Mesothelial cell of epicardium (in vitro differentiated cells): Measurements from ENCODE around the gene ATP6V1B1. TPM values are rescaled to one million over a fixed set of nuclear protein-coding genes. Genes with fewer than 3 reads are reported as not detected.
A peak's percentile ranks its signal among the peaks of the same experiment; 100 is the strongest.

Source experiments
- DNase-seq, 2 experiments: peaks; one replicate each; pipeline ENCODE4 v3.0.0; 2021; ENCODE audit warnings: low spot score in 2 of 2; ENCODE audit not compliant: unreplicated experiment in 2 of 2
- H3K27ac Mint-ChIP-seq: 2 replicates; pipeline ENCODE4 v1.8.0; 2021; ENCODE audit warnings: mixed read lengths
- H3K27me3 Mint-ChIP-seq: 2 replicates; pipeline ENCODE4 v1.8.0; 2021; ENCODE audit warnings: low read depth, mixed read lengths
- H3K36me3 Mint-ChIP-seq: 2 replicates; pipeline ENCODE4 v1.8.0; 2021; ENCODE audit warnings: mixed read lengths
- H3K4me1 Mint-ChIP-seq: 2 replicates; pipeline ENCODE4 v1.8.0; 2021; ENCODE audit warnings: mixed read lengths
- H3K4me3 Mint-ChIP-seq: 2 replicates; pipeline ENCODE4 v1.8.0; 2021; ENCODE audit warnings: mild to moderate bottlenecking, moderate library complexity, mixed read lengths
- H3K9me3 Mint-ChIP-seq: 2 replicates; pipeline ENCODE4 v1.8.0; 2021; ENCODE audit warnings: mixed read lengths
- total RNA-seq: library from RNA; stranded (reverse); gene quantifications from 3 replicates; pipeline ENCODE4 v1.2.1, GENCODE V29; 2021
- TF ChIP-seq, protein P1 (sequence below): fragments of 200-600 bp; sonication (generic); IDR thresholded peaks from one replicate; pipeline ENCODE4 v1.5.0; 2021; ENCODE audit warnings: antibody characterized with exemption; ENCODE audit not compliant: unreplicated experiment

The ATP6V1B1 gene
- total RNA-seq, 1 donor from 2014 or later = not detected

DNA sequence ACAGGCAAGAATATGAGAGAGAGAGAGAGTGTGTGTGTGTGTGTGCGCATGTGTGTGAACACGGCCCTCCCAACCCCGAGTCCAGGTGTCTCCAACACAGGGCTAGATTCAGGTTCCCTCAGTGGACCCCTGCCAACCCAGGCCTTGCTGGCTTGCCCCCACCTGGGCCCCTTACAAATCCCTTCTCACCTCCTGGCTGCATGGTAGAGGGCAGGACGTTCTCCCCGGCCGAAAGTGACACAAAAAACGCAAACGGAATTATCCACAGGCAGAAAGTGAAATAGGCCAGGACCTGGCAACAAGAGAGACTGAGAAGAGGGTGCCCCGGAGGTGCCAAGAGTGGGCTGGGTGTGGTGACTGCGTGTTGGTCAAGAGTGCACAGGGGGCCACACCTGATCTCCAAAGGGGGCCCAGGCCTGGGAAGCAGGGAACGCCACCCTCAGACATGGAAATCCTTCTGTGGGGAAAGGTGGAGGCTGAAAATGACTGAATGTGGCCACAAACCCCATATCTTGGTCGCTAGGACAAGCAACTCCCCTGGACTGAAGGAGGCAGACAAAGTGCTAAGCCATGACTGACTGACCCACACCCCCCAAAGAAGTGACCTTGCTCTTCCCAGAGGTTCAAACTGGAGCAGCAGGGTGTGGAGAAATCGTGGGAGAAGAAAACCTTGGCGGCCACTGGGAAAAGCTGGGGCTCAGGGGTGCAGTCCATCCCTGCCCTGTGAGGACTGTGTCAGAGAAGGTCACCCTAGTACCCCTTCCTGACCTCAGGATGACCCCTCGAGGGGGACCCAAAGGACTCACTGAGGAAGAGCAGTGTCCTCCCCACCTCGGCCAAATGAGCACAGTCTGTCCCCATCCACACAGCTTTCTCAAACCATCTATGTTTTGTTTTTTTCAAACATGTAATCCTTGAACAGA lies 53.3 kb downstream of the ATP6V1B1 start:
- Mint-ChIP-seq H3K27ac (no peak overlapping the region), H3K4me1 (peaks cover 13% of the 10 kb centered on the region), H3K36me3 (peaks cover 22% of the 10 kb centered on the region), H3K4me3 (no peak overlapping the region), H3K27me3 (no peaks in the 10 kb centered on the region), H3K9me3 (no peaks in the 10 kb centered on the region)
- peak in 1 of 2 experiments; percentile 21 for DNase-seq
- TF ChIP-seq, protein P1, sequence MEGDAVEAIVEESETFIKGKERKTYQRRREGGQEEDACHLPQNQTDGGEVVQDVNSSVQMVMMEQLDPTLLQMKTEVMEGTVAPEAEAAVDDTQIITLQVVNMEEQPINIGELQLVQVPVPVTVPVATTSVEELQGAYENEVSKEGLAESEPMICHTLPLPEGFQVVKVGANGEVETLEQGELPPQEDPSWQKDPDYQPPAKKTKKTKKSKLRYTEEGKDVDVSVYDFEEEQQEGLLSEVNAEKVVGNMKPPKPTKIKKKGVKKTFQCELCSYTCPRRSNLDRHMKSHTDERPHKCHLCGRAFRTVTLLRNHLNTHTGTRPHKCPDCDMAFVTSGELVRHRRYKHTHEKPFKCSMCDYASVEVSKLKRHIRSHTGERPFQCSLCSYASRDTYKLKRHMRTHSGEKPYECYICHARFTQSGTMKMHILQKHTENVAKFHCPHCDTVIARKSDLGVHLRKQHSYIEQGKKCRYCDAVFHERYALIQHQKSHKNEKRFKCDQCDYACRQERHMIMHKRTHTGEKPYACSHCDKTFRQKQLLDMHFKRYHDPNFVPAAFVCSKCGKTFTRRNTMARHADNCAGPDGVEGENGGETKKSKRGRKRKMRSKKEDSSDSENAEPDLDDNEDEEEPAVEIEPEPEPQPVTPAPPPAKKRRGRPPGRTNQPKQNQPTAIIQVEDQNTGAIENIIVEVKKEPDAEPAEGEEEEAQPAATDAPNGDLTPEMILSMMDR = no peak

DNA sequence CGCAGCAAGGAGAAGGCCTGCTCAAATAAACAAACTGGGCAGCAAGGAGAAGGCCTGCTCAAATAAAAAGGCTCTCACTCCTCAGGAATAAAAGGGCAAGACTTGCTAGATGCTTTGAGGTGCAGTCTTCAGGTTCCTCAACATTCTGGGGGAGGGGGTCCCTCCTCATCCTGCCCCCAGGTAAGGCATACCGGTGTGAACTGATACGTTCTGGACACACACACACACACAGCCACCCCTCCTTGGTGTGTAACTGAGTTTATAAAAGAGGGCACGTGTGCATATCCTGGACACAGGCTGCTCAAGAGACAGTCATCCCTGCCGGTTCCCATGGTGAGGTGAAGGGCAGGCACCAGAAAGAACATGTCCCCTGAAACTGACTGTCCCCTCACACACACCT lies 54.5 kb downstream of the ATP6V1B1 start:
- no peak overlapping the region for H3K4me3 Mint-ChIP-seq
- no peak for DNase-seq
- TF ChIP-seq, protein P1 = no peak
- H3K27ac Mint-ChIP-seq = no peak overlapping the region
- H3K36me3 Mint-ChIP-seq = peaks cover 22% of the 10 kb centered on the region
- H3K27me3 Mint-ChIP-seq = no peaks in the 10 kb centered on the region
- no peaks in the 10 kb centered on the region for H3K9me3 Mint-ChIP-seq
- peaks cover 16% of the 10 kb centered on the region for H3K4me1 Mint-ChIP-seq

DNA sequence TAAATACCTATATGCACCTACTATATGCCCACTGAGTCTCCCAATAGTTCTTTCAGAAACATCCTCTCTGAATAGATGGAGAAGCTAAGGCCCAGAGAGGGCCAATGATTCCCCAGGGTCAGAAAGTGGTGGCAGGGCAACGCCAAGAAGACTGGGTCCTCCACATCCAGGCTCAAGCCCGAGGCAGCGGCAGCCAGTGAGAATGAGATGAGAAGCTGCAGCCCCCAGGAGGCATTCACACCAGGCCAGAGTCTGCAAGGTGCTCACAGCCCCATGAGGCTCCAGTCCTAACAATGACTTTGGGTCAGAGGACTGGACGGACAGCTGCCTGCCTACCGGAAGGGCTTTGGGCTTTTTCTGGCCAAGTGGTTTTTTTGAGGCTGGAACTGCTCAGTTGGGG lies 55.4 kb downstream of the ATP6V1B1 start:
- peaks cover 20% of the 10 kb centered on the region for H3K4me1 Mint-ChIP-seq
- no peaks in the 10 kb centered on the region for H3K27me3 Mint-ChIP-seq
- no peaks in the 10 kb centered on the region for H3K9me3 Mint-ChIP-seq
- H3K36me3 Mint-ChIP-seq = peaks cover 17% of the 10 kb centered on the region
- H3K27ac Mint-ChIP-seq = no peak overlapping the region
- DNase-seq = no peak
- H3K4me3 Mint-ChIP-seq = no peak overlapping the region
- TF ChIP-seq, protein P1 = no peak

DNA sequence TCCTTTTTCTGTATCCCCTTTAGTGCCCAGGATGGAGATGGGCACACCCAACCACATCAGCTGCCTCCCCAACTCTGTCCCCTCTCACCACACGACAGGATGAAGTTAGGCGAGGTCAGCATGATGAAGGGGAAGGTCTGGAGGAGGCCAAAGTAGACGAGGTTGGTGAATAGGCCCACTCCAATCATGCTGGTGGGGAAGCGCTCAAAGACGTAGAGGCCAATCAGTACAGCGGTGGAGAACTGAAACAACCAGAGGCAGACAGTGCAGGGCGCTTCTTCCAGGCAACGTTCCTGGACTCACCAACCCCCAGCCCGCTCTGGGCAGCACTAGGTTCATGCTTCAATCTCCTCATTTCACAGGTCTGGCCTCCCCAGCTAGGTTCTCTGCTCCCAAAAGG lies 56.0 kb downstream of the ATP6V1B1 start:
- TF ChIP-seq, protein P1 = no peak
- H3K27ac Mint-ChIP-seq = no peak overlapping the region

DNA sequence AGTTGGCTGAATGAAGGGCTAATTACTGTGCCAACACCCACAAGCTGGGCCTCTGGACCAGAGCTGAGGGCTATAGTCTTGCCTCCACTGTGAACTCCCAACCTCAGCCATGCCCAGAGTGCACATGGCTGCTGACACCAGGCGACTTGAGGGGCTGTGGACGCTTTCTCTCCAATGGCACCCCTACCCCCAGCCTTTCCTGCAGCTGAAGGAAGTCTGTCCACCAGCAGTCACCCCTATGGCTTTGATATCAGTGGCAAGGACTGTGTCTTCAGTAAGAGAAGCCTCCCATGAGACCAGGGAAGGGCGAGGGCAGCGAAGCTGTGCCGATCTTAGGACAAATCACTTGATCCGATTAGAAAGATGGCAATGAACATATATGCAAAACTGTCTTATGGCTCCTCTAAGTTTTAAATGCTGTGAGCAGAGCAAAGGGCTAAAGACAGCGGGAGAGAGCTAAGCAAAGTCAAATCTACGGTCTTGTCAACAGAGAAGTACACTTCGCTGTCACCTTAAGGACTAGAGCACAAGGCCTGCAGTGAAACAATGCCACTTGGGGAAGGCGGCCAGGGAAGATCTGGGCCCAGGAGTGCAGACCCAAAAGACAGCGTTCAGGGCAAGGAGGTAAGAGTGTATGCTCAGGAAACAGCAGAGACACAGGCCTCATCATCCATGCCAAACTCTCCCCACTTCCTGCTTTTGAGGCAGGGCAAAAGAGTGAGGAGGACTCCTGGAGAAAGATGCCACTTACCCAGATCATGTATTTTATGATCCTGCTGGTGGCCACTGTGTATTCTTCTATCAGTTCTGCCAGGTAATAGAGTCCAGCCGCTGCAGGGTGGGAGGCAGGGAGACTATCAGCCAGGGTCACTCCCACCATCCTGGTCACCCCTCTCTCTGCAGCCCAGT lies 57.5 kb downstream of the ATP6V1B1 start:
- Mint-ChIP-seq H3K27ac (peak overlapping the region; percentile 79), H3K4me1 (peaks cover 20% of the 10 kb centered on the region), H3K27me3 (peaks cover 6% of the 10 kb centered on the region), H3K4me3 (peak overlapping the region; percentile 98), H3K9me3 (no peaks in the 10 kb centered on the region), H3K36me3 (peaks cover 9% of the 10 kb centered on the region)
- peak in 1 of 2 experiments; percentile 25 for DNase-seq
- TF ChIP-seq, protein P1 = no peak

More for the DNA sequence above, 56.0 kb downstream of the ATP6V1B1 start:
- Mint-ChIP-seq H3K4me3 (peak overlapping the region; percentile 16), H3K9me3 (no peaks in the 10 kb centered on the region), H3K36me3 (peaks cover 11% of the 10 kb centered on the region), H3K27me3 (no peaks in the 10 kb centered on the region), H3K4me1 (peaks cover 20% of the 10 kb centered on the region)
- no peak for DNase-seq
